Stimulated activated naive CD4-positive, alpha-beta T cell treated with Interleukin-2 at 50 U/mL for 16 hours (primary cell): ENCODE data around the gene HLX.

Experiments
- DNase-seq: peaks from one replicate; lab custom pipeline; 2025; lab: John Stamatoyannopoulos, UW

Gene HLX

DNA sequence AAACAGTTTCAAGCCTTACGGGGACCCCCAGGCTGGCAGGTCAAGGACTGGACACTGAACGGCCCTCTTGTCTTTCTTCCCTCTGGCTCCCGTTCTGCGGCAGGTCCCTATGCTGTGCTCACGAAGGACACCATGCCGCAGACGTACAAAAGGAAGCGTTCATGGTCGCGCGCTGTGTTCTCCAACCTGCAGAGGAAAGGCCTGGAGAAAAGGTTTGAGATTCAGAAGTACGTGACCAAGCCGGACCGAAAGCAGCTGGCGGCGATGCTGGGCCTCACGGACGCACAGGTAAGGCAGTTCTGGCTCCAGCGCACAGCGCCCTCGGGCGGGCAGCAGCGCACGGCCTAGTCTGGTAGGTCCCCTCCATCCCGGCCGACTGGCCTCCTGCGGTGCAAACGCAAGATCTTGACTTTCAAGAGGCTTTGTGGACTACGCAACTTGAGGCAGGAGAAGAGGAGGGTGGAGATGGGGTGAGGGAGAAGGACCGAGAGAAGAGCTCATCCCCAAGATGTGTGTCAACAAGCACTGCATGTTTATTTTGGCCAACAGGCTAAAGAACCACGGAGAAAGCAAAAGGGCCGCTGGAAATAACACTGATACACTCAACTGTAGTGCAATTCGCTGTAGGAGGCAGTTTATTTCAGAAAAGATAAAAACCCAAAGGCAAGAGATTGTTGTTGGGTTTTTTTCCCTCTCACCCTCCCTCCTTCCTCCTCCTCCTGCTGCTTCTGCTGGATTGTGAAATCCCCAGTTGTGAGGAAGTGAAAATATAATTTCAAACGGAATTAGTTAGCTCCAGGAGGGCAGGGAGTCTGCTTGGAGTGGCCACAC is 3.0 kb downstream of the HLX start:
- DNase-seq: no peak

DNA sequence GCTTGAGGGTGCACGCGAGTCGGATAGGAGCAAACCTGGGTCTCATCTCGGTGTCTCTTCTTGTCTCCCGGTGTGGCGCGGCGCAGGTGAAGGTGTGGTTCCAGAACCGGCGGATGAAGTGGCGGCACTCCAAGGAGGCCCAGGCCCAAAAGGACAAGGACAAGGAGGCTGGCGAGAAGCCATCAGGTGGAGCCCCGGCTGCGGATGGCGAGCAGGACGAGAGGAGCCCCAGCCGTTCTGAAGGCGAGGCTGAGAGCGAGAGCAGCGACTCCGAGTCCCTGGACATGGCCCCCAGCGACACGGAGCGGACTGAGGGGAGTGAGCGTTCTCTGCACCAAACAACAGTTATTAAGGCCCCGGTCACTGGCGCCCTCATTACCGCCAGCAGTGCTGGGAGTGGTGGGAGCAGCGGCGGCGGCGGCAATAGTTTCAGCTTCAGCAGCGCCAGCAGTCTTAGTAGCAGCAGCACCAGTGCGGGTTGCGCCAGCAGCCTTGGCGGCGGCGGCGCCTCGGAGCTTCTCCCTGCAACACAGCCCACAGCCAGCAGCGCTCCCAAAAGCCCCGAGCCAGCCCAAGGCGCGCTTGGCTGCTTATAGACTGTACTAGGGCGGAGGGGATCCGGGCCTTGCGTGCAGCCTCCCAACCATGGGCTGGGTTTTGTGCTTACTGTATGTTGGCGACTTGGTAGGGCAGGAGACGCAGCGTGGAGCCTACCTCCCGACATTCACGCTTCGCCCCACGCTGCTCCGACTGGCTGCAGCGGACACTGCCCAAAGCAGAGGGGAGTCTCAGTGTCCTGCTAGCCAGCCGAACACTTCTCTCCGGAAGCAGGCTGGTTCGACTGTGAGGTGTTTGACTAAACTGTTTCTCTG is 5.1 kb downstream of the HLX start:
- no peak for DNase-seq

DNA sequence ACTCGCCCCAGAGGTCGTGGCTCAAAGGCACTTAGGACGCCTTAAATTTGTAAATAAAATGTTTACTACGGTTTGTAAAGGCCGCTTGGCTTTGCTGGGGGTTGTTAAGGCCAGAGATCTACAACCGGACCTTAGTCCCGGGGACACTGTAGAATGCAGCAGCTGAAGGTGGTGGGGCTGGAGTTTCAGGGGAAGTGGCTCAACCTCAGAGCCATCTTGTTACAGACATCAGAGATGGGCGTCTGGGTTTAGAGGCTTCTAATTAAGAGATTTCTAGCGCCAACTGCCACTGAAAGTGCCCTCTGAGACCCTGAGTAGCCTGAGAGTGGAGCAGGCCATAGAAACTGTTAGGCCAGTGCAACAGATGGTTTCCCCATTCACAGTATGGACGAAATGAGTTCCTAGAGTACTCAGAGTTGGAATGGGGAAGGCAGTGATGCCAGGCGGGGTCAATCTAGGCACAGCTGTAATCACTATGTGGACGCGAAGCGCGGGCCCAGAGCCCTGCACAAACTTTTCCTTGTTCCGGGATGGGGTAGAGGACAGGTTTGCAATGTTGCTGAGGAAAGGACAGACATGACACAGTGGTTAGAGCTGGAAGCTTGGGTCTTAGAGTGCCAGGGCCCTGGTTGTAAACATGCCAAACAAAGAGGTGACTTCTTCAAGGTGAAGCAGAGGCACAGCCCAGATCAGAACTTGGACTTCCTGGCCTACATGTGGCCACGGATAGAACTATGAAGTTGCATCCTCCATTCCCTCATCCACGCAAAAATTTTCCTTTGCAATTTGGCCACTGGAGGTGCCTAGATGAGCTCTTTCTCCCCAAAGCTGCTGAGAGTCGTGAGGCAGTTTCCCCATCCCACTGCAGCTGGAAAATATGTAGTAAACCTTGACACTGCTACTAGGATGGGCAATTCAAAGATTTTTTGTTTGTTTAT is 6.0 kb downstream of the HLX start:
- DNase-seq: no peak

GRCh38 chr1:220885971-220886370 is 6.7 kb downstream of the HLX start:
- no peak for DNase-seq

DNA sequence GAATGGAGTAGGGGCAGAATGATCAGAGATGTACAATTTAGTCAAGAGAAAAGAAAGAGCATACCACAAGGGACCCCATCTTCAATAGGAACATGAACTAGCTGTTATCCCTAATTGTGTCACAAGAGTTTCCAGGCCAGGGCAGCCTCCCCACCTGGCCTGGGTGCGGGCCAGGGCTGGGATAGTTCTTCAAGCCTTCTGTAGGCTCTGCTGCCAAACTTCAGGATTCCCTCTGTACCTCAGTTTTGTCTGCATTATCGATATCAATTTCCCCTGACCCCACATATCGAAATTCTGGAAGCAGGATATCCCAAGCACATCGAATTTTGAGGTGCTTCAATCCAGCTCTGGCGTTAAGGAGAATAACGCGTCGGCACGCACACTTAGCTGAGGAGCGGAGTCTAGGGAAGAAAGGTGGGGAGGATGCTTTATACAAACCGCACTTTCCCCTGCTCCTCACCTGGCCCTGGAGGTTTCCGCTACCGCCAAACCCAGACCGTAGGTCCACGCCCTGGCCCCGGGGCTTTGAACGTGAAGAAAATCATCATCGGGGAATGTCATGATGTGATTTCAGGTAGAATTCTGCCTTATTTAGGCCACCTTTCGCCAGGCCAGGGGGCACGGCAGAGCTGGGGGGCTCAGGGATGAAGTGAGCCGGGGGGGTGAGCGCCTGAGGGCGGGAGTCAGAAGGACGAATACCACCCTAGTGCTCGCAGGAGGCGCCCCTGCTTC is 7.4 kb downstream of the HLX start:
- no peak for DNase-seq

- DNase-seq: no peak
Observed at GRCh38 chr1:220887202-220887519, 7.9 kb downstream of the HLX start.

DNA sequence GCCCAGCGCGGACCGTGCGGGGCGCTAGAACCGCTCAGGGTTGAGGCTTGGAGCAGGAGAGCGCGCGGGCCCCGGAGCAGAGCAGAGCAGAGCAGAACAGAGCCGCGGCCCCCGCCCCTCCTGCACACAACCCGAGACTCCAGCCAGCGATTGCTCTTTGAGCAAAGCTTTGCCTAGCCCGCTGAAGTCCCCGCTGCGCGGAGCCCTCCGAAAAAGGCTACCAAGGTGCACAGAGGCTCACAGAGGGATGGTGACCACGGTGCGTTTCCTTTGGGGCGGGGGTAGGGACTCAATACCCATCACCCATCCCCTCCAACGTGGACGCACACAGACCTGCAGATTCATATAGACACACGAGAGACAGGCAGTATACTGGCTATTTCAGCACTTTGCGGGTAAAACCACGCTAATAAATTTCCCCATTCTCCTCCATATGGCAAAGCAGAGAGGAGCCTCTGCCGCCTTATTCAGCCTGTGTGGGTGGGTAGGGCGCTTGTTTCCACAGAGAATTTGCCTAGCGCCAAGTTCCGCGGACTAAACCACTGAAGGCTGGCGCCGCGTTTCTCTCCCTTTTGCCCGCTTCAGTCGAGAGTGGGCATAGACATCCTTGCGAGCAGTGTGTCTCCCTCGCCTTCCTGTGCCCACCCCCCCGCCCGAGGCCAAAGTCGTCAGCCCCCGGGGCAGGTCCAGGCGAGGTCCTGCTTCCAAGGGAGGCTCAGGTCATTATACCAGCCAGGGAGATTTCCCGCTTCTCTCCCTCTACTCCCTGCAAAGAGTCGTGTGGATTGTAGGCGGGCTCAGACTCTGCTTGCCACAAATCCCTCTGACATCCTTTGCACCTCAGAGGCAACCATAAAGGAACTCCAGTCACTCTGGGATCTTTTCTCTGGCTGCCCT is 8.5 kb downstream of the HLX start:
- DNase-seq: no peak

- no peak for DNase-seq
Observed at GRCh38 chr1:220888417-220888986, 9.3 kb downstream of the HLX start.

DNA sequence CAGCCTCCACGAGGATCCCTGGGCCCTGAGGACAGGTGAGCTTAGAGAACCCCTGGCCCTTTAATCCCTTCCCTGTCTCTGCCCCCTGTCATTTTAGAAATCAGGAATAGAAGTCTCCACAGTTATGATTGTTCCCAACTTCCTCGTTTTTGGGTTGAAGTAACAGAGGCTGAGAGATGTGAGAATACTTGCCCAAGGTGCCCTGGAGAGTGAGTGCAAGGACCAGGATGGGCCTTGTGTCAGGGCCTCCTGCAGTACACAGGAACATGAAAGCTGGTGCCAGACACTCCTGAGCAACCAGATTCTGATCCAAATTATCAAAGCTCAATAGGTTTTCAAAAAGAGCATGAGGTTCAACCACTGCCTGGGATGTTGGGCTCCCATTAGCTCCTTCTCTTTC is 10.1 kb downstream of the HLX start:
- DNase-seq: no peak

GRCh38 chr1:220889848-220890287 is 10.6 kb downstream of the HLX start:
- DNase-seq: no peak

GRCh38 chr1:220890602-220891001 is 11.4 kb downstream of the HLX start:
- DNase-seq: no peak

- DNase-seq: no peak
Observed at GRCh38 chr1:220891224-220892085, 12.2 kb downstream of the HLX start.

DNA sequence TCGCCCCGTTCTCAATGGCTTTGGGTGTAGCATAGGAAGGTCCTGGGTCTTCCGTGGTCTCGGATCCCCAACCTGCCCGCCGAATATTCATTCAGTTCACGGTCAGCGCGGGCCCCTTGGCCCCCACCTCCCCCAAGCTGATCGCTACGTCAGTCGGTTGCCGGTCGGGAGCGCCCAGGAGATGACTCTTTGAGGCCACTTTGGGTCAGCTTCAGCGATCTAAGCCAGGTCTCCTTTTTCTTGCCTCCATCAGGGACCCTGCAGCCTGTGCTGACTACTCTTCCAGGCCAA is 12.8 kb downstream of the HLX start:
- DNase-seq: no peak

- no peak for DNase-seq
Observed at GRCh38 chr1:220892997-220893700, 13.9 kb downstream of the HLX start.

- DNase-seq: no peak
Observed at GRCh38 chr1:220893701-220894024, 14.4 kb downstream of the HLX start.

DNA sequence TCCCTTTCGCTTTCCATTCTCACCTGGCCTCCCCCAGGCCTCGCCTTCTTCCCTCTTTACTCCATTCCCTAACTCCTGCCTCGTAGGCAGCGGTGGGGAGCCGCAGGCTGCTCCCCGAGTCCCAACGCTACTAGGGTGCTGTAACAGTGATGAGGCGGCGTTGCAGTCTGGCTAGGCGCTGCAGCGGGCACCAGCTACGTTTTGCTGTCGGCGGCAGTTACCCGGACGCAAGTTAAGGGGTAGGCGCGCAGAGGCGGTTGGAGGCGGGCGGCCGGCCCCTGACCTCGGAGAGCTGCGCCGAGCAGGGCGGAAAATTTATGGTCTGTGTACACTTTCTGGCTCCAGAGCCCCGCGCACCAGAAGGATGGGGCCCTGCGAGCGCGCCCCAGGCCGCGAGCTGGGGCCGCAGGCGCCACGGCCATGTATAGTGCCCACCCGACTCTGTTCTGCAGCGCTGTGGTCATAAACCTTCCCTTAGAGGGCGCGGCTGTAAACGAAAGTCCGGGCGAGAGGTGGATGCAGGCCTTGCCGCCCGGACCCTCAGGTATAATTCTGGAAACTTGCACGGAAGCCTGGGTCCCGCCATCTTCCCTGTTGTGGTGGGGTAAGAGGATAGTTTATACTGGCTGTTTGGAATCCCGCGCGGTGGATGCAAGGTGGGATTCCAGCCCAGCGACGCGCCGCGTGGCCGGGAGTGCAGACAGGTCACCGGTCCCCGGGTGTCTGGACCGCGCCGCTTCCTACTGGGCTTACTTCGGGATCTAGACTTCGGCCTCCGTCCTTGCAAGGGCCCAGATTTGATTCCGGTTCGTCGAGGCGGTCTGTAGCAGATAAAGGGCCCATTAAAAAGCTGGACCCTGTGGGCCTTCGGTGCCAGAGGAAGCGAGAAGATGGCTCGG is 15.0 kb downstream of the HLX start:
- DNase-seq: no peak

GRCh38 chr1:220894924-220895256 is 15.6 kb downstream of the HLX start:
- no peak for DNase-seq

DNA sequence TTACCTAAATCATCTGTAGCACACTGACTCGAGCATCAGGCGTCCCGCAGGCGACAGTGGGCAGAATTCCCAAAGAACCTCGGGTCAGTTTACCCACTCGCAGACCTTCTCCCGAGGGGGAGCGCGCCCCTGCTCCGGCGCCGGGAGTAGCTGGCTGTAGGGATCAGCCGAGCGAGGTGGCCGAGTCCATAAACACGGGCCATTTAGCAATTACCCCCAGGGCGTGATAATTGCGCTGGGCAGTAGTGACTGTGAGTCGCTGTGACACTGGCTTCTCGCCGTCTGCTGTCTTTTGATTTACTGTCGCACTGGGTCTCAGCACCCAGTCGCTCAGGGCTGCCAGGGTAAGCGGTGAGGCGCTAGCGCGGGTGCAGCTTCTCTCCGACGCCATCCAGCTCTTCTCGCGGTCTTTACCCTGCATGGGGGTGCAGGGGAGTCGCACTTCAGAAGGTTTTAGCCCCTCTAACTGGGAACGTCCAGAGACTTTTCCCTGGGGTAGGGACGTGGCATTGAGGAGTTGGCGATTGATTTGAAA is 16.2 kb downstream of the HLX start:
- DNase-seq: no peak
